C4-2B (cell line): ENCODE measurements around the gene TRDN.

Experiments
- CTCF ChIP-seq: fragments of 450-650 bp; conservative IDR thresholded peaks from 2 replicates; pipeline ENCODE4 v1.5.1; 2017; ENCODE audit warnings: mild to moderate bottlenecking
- ZFX ChIP-seq: fragments of 450-650 bp; IDR thresholded peaks from 2 replicates; pipeline ENCODE4 v1.6.1; 2017

- no peak for TF ChIP-seq CTCF
- no peak for TF ChIP-seq ZFX
Observed at GRCh38 chr6:123343836-123344235, 292.9 kb downstream of the TRDN start.
